HuH-7 (cell line): ENCODE data around the gene KIF1B.

Experiments
- DNase-seq: peaks from one replicate; pipeline ENCODE4 v3.0.0; 2011; ENCODE audit warnings: low spot score

KIF1B gene

GRCh38 chr1:10280439-10281350 lies 70.3 kb downstream of the KIF1B start:
- no peak for DNase-seq

- no peak for DNase-seq
Measured at GRCh38 chr1:10283318-10283984, 73.1 kb downstream of the KIF1B start.

DNA sequence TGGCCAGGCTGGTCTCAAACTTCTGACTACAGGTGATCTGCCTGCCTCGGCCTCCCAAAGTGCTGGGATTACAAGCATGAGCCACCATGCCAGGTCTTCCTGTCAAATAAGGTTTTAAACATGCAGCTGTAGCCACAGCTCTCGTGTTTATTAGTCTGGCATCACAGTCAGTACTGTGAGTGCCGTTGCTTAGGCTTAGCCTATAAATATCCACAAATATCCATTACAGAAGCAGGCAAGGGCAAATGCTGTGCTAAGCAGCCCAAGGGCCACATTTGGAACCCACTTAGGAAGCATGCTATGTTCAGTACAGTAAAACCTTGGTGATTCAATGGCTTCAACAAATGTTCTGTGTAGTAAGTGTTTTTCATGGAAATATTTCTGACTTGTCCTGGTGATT lies 75.9 kb downstream of the KIF1B start:
- no peak for DNase-seq

GRCh38 chr1:10287023-10287645 lies 76.8 kb downstream of the KIF1B start:
- no peak for DNase-seq

DNA sequence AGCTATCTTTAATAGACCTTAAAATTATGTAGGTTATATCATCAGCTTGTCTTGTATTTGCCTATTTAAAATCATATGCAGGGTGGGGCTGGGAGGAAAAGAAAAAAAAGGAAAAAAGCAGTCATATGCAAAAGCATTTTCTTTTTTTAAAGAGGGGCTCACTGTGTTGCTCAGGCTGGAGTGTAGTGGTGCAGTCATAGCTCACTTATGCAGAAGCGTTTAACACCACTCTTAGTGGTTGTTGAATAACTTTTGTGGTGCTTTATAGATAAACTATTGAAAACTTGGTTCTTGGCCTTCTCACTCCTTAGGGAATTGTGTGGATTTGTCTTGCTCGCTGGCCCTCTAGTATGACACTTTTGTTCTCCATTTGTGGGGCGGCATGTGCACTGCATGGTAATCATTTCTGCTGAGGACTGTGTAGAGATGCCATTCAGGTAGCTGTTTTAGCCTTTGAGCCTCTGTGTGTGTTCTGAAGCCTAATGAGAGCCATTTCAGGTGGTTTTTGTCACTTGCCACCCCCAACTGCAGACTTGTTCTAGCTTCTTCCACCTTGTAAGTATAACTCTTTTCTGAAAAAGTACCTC lies 77.8 kb downstream of the KIF1B start:
- DNase-seq = no peak

DNA sequence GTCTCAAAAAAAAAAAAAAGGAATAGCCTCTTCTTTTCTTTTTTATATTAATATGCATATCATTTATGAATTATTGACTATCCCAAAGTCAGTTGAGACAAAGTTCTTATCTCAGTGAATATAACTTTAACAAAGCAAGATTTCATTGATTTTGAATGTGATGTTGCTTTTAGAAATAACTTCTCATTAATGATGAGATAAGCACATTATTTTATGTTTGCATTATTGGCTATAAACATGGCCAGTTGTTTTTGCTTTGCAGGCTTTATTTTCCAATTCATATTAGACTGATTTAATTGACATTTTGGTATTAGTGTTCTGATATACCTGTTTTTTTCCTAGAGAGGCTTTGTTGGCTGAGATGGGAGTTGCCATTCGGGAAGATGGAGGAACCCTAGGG lies 81.3 kb downstream of the KIF1B start:
- no peak for DNase-seq

GRCh38 chr1:10292188-10292587 lies 81.8 kb downstream of the KIF1B start:
- no peak for DNase-seq

DNA sequence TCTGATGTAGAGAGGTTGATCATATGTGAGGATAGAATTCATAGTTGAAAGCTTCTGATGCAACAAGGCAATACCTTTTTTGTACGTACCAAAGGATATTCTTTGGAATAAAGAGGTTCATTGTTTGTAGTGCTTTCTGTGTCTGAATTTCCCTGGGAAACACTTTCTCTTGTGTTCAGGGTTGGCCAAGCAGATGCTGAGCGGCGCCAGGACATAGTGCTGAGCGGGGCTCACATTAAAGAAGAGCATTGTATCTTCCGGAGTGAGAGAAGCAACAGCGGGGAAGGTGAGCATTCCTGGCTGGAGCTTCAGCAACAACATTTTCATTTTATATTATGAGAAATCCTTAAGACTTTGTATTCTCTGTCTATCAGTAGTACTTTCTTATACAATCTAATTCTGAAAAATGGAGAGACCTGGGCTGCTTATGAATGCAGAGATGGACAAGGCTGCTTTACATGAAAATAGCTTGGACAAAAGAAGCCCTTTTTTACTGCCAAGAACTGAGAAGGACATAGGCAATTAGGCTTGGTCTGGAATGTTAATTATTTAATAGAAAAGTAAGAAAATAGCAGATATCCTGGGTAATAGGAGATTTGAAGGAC lies 85.2 kb downstream of the KIF1B start:
- no peak for DNase-seq

DNA sequence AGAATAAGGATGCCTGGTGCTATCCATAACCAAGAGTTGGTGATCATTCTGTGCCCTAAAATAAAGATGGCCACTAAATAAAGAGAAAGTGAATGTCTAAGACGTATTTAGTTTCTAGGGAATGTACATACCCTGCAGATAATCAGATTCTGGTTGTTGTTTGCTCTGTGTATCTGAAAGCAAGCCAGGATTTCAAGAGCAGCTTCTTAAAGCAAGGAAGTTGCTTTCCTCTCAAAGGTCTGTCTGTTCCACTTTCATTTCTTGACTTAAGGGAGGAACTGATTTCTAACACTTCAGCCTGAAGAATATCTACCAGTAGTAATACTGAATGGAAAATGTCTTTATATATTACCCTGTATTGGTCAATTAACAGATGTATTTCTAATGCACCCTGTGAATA lies 88.8 kb downstream of the KIF1B start:
- no peak for DNase-seq

DNA sequence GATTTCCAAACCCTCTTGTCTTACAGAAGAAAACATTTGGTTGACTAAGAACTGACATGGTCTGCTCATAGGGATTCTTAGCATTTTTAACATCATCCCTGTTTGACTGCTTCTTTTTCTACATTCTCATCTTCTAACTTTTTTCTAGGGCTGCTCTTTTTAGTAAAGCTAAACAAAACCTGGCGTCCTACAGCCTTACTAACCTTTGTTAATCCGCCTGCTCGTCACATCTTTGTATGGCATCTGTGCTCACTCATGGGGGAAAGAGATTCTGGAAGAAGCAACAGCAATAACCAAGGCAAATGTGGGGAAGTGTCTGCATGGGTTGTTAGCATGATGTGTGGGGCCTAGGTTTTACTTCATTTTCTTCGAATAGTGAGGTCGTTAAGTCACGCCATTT lies 92.0 kb downstream of the KIF1B start:
- DNase-seq = no peak

DNA sequence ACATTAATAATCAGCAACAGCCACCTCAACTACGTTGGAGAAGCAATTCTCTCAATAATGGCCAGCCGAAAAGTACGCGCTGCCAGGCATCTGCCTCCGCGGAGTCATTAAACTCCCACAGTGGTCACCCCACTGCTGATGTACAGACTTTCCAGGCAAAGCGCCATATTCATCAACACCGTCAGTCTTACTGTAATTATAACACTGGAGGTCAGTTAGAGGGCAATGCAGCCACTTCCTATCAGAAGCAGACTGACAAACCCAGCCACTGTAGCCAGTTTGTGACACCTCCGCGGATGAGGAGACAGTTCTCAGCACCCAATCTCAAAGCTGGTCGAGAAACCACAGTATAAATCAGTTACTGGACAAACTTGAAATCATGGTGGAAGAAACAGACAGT lies 93.9 kb downstream of the KIF1B start:
- no peak for DNase-seq

DNA sequence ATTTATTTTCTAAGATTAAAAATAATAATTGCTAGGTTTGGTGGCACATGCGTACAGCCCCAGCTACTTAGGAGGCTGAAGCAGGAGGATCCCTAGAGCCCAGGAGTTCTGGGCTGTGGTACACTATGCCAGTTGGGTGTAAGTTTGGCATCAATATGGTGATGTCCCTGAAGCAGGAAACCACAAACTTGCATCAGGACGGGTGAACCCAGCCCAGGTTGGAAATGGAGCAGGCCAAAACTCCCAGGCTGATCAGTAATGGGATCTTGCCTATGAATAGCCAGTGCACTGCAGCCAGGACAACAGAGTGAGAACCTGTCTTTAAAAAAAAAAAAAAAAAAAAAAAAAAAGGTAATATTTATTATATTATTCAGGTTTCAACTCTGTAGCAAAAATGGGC lies 96.1 kb downstream of the KIF1B start:
- DNase-seq = no peak

- DNase-seq = no peak
Measured at GRCh38 chr1:10308001-10308400, 97.6 kb downstream of the KIF1B start.

DNA sequence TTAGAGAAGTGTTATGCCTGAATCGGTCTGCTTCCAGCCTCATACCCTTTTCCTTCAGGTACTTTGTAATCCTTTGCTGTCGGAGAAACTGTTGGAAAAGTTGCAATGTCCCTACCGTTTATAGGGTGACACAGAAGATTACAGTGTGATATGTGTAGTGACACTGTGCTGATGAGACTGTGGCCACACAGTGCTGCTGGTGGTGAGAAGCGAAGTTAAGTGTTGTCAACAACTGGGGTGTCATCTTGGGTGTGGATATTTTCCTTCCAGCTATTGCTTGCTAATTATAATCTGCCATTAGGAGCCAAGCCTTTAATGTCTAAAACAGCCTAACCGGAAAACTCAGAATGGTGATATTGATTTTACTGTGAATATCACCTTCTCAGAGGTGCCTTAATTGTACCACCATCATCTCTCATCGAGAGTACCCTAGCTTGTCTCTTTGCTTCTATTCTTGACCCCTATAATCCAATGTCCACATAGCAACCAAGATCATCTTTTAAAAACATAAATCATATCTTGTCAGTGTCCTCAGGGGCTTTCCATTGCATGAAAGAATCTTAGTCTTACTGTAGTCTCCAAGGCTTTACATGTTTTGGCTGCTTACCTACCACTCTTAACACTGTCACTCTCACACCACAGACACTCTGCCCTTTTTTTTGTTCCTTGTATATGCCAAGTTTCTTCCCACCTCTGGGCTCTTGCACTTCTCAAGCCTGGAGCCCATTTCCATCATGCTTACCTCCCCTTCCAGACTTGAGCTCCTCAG lies 99.1 kb downstream of the KIF1B start:
- DNase-seq = no peak

DNA sequence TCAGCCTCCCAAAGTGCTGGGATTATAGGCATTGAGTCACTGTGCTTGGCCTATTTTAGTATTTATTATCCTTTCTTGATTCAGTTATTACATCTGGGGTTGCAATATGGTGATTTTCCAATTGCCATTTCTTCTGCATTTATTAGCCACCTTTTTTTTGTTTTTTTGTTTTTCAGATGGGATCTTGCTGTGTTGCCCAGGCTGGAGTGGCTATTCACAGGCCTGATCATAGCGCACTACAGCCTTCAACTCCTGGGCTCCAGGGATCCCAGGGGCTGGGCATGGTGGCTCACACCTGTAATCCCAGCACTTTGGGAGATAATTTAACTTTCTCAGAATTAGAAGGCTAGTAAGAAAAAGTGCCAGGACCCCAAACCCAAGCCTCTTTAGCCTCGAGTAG lies 106.4 kb downstream of the KIF1B start:
- no peak for DNase-seq

- DNase-seq = no peak
Measured at GRCh38 chr1:10319750-10320149, 109.4 kb downstream of the KIF1B start.

DNA sequence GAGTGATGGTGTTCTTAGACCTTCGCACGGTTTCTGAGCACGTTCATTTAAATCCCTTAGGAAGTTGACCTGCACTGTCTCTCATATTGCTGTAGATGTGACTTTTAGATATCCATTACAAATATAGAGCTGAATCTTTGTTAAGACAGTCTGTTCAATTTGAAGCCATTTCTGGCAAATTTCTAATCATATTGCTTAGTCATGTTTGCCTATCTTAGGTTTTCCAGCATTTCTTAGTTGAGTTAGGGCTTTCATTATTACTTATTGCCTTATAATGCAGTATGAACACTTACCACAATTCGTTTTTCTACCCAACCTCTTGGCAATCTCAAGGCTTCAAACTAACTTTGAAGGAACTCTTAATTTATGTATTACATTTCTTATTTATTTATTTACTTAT lies 110.0 kb downstream of the KIF1B start:
- no peak for DNase-seq

GRCh38 chr1:10322821-10323220 lies 112.5 kb downstream of the KIF1B start:
- DNase-seq = no peak

GRCh38 chr1:10324627-10325026 lies 114.3 kb downstream of the KIF1B start:
- no peak for DNase-seq

DNA sequence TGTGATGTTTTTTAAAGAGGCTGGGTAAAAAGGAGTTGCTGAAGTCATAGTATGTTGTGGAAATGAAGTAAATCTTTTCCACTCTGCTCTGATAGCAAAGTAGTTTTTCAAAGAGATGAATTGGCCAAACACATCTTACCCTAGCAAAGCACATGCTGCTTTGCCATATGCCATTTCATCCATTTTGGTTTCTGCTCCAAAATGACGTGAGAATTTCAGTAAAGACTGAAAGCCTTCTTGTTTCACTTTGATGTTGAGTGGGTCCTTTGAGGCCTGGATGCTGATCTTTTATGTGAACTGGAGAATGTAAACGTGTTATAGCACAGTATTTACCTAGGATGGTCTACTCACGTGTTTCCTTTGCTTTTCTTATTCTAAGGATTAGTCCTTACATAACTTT lies 115.2 kb downstream of the KIF1B start:
- DNase-seq = no peak

GRCh38 chr1:10326251-10326650 lies 115.9 kb downstream of the KIF1B start:
- no peak for DNase-seq
